ENCODE measurements around the gene CLASP1.

DNA sequence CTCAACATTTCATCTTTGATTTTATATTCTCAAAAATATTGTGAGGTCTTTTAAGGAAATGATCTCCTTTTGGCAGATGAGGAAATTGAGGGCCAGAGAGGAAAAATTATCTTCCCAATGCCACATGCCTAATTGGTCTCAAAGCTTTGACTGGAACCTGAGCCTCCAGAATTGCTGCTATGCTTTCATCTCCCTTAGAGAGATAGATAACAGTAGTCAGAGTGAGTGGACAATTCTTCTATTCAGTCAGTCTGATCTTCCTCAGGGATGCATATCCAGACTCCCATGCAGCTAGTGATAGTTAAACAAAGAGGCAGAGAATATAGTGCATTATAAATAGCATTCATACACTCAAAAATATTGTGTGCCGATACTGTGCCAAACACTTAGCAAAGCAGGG lies 3.8 kb upstream of the CLASP1 start:
- TF ChIP-seq CTCF (IDR thresholded peaks at IDR 0.05): no peak
- no peak for TF ChIP-seq POLR2A (IDR thresholded peaks at IDR 0.05)
